ENCODE results near the gene GRM8.

The GRM8 gene

DNA sequence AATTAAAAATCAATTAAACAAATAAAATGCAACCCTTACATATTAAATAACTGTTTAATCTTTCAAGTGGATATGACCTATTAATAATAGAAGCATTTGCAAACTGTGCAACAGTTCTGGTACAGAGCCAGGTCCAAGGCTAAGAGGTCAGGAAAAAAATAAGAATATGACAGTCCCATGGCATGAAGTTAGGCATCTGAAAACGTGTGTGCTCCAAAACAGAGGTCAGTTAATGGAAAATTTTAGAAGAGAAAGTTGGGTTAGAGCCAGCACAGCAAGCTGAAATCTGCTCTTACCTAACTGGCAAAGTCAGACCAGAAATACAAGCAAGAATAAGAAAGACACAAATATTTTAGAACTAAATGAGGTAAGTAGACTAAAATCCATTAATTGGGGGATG, 757.7 kb downstream of the GRM8 start:
- DNase-seq: no peak

DNA sequence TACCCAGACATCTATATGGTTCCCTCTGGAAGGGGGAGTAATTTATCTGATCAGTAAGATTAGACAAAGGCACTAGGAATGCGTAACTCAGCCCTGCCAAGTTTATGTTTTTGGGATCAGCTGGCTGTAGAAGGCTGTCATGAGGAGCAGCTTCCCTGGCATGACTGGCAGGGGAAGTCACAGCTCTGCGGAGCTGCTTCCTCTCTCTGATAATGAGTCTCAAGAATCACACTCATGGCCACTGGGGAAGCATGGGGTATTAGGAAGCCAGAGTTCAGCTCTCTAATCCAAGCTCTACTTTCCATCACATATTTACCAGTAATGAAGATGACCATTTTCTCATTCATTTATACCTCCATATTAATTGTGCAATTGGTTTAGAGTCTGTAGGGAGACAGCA, 758.9 kb downstream of the GRM8 start:
- no peak for DNase-seq

DNA sequence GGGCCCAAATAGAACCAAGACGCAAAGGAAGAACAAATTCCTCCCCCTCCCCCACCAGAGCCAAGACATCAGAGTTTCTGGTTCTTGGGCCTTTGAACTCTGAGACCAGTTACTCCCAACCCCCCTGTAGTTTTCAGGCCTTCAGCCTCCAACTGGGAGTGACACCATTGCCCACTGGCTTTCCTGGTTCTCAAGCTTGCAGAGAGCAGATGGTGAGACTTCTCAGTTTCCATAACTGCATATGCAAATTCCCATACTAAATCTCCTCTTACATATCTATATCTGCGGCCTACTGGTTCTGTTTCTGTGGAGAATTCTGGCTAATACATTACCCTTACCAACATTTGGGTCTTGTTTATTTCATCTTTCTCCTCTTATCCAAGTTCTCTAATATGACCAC, 762.9 kb downstream of the GRM8 start:
- no peak for DNase-seq

DNA sequence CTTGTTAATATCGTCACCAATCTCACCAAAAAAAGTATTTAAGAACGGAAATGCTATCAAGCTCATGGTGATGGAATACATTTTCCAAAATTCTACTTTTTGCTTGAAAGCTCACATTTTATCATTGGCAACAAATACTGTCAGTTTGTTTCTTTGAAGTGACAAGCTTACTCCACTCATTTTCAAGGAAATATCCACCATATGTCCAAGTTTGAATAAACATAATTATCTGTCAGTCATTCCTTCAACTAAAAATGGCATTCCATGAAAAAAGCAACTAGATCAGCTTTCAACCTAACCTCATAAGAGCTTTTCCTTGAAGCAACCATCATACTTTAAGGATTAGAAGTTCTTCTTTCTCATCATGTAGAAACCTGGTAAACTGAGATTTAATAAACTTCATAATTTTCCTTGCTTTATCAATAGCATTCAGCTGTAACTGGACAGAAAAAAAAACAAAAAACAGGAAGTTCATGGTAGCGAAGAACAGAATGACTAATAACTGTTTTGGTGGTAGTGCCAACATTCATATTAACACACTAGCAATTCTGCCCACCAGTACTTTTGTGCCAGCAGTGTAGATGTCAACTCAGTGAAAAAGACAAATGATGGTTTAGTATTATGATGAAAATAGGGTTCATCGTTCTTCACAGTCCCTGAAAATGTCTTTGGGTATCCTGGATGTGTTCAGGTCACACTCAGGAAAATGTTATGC, 764.9 kb downstream of the GRM8 start:
- no peak for DNase-seq

DNA sequence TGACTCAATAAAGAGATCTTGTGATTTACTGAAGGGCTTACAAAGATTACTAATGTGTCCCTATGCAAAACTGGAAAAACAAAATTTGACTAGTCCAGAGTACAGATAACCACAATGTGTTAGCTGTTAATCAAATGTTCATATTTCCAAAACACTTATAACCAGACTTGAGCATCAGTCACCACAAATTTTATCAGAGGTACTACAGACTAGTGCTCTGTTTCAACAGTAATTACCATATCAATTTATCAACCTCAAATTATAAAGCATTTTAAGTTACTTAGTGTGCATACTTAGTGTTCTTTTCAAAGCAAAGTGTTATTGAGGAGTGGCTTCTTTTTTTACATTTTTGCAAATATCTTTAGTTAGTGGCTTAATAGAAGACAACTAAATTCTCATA, 765.9 kb downstream of the GRM8 start:
- no peak for DNase-seq

DNA sequence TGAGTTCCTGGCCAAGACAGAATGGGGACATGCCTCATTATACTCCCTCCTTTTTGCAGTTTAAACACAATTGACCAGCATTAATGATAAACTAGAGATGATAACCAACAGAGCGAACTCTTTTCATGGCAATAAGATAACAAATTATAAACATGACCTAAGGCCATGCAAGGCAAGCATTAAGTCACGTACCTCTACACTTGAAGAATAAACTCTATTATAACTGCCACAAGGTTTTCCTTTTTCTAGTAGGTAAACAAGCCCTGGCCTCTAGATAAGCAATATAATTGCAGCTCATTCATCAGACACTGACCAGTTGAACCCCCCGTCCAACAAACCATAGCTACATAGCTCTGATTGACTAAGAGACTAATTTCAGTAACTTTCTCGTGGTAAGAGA, 767.0 kb downstream of the GRM8 start:
- no peak for DNase-seq

DNA sequence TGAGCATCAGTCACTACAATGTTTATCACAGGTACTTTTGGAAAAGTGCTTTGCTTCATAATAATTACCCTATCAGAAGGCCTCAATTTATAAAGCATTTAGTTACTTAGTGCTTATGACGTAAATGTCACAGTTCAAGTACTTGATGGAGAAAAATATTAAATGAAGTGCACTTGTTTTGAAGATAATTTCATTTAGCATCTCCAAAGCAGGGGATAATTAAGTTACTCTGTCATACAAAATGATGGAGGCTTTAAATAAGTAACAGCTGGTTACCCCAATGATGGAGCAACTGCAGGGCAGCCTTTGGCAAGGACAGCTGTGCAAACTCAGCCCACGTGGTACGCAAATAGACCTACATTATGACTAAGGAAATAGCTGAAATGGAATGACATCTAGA, 768.8 kb downstream of the GRM8 start:
- no peak for DNase-seq

DNA sequence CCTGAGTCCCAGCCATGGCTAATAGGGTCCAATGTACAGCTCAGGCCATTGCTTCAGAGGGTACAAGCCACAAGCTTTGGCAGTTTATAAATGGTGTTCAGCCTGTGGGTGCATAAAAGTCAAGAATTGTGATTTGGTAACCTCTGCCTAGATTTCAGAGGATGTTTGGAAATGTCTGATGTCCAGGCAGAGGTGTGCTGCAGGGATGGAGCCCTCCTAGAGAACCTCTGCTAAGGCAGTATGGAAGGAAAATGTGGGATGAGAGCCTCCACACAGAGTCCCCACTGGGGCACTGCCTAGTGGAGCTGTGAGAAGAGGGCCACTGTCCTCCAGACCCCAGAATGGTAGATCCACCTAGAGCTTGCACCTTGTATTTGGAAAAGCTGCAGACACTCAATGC, 779.9 kb downstream of the GRM8 start:
- DNase-seq: no peak

DNA sequence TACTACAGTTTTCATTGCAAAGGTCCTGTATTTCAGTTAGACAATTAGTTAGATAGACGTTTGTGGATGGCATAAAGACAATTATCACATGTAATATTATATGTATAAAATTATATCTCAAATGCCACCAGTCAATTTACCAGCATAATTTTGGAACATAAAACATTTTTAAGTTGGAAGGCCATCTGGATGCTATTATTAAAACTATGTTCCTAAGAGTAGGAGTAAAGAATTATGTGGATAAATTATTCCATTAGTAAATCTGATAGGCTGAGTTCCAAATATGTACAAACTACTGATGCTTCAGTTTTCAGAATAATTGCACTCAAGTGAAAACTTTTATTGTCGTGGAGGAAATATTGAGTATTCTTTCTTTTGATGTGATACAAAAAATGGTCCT, 790.3 kb downstream of the GRM8 start:
- no peak for DNase-seq

DNA sequence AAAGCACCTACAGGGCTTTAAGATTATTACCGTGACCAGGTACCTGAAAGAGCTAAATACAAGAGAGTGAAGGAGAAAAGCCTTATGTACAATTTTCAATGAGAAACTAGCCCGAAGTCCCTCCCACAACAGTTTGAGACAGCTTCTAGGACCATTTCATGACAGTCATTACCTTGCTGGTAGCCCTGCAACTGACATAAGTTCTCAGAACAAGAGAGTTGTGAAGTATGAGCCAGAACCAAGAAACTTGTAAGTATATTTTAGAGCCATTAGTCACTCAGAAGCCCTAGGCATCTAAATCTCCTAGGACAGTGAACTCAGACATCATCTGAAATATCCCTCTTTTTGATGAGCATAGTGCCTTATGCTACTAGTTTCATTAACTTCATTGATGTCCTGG, 792.1 kb downstream of the GRM8 start:
- DNase-seq: no peak

DNA sequence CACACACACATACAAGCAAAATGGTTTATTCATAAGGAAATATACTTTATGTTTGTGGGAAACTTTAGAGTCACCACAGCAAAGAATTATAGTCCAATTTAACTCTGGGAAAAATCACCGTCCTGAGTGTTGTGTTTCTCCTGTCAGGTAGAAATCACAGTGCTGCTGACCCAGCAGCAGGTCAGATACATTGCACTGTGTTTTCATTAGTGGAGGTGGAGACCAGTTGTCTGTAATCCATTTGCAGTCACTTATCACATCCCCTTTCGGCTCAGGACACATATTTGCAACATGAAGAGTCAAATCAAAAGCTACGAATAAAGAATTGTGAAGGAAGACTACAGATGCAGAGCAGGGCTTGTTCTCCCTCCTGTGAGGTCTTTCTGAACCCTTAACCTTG, 799.6 kb downstream of the GRM8 start:
- DNase-seq: no peak

DNA sequence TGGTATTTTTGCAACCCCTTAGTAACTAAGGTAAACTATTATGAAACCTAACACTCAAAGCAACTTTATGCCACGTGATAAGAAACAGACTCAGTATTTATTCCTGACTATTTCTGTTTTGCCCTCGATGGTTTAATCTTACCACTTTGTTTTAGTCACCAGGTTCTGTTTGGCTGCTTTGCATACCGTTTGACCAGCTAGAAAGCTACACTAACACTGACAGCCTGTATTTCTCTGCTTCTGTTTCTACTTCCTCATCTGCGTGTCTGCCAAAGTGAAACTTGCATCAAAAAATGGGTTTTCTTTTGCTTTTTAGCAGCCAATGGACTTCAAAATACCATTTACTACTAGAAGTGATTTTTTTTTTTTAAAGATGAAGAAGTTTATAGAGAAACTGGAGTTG, 802.5 kb downstream of the GRM8 start:
- DNase-seq: no peak

DNA sequence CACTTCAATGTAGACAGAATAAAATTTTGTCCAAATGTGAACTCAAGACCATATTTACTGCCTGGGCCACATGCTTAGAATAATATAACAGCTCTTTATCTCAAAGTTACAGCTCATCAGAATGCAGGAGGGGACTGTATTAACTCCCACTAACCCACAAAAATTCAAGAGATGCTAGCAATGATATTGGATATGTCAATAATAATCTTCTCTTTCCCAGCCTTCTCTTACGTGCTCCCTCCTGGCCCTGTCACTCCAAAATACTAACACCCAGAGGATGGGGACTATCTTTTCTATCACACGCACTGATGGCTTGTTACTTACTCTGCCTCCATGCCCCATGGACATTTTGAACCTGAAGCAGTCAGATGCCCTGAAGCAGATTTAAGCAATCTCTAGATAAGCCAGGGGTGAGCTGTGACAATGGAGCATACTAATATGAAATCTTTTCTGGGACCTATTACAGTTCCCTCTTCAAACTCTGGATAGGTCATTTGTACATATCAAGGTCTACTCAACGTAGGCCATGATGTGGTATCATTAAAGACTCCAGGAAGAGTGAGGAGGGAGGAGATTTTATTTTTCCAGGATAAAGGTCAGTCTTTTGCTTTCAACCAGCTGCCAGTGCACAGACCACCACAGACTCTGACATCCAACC, 803.0 kb downstream of the GRM8 start:
- no peak for DNase-seq

DNA sequence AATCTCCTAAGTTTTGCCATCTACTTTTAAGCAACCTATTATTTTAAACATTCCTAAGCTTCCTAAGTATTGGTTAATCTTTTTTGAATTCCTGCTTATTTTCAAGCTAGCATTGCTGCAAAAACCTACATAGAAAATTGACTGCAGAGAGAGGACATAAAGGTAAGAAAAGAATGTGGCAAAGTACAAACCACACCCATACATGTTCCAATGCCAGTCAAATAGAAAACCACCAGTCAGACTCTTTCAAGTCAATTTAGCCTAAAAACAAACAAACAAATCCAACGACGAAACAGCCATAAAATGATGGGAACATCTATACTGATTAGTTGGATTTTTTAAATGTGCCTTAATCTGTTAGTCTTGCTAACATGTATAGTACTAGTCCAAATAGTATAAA, 804.8 kb downstream of the GRM8 start:
- DNase-seq: no peak

DNA sequence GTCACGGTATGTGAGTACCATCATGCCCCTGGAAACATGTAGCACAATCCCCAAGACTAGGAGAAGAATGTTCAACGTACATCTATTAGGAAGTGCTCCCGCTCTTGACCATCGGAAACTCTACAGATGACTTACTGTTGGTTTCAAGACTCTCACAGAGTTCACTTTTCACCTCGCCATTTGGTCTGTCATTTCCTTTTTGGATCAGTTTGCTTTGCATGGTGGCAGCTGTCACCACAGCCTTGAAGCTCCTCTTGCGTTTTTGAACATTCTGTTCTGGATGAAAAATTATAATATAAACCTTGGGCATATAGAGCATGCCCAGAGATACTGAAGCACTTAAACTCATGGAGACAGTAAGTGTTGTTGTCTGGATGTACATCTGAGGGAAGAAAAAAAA, 806.8 kb downstream of the GRM8 start:
- DNase-seq: no peak

DNA sequence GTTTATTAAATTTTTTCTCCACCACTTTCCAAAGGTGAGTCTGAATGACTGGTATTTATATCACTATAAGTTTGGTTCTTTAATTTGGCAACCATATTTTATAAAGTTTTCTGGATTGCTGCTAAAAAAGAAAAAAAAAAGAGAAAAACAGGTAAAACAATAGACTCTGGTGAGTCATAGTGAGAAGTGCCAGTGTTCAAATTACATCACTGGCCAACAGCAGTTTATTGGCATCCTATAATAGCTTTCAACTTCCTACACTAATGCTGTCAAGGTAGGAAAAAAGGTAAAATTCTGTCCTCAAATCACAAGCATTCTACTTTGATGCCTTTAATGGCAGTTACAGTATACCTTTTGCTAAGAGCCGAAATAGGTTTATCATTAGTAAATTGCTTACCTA, 808.8 kb downstream of the GRM8 start:
- no peak for DNase-seq

DNA sequence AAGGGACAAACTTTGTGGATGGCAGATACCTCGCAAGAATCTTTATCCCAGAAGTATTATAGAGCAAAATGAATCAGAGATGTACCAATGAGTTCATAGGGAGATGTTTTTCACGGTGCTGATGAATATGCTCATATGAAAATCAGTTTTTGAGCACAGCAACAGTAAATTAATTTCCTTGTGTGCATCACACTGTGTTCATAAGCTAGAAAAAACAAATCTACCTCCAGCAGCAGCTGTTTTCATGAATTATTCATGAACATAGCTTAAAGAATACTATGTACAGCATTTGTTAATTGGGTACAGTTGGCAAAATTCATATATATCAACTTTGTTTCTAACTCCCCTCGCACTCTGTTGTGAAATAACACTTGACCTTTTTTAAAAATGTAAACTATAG, 809.8 kb downstream of the GRM8 start:
- no peak for DNase-seq

DNA sequence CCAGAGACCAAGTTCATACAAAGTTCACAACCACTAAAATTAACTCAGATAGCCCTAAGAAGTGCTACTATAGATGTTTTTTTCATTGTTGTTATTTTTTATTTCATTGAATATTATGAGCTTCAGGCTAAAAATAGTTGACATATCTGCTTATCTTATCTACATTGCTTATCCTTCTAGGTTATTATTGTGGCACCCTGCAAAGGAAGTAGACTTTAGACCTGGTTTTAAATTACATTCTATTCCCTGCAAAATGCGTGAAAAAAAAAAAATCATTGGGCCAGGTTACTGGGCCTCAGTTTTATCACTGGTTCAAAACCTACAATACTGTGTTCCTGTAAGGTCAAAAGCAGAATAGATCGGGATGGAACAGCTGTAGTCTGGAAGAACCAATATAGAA, 811.0 kb downstream of the GRM8 start:
- DNase-seq: no peak

DNA sequence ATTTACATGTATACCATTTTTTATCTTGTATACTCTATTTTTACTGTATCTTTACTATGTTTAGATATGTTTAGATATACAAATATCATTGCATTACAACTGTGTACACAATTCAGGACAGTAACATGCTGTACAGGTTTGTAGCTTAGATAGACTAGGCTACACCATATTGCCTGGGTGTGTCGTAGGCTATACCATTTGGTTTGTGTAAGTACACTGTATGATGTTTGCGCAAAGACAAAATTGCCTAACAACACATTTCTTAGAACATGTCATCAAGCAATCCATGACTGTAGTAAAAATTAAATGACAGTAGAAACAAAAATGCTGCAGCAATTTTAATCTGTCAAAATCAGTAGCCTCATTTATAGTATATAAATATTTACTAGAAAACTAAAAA, 812.2 kb downstream of the GRM8 start:
- no peak for DNase-seq

DNA sequence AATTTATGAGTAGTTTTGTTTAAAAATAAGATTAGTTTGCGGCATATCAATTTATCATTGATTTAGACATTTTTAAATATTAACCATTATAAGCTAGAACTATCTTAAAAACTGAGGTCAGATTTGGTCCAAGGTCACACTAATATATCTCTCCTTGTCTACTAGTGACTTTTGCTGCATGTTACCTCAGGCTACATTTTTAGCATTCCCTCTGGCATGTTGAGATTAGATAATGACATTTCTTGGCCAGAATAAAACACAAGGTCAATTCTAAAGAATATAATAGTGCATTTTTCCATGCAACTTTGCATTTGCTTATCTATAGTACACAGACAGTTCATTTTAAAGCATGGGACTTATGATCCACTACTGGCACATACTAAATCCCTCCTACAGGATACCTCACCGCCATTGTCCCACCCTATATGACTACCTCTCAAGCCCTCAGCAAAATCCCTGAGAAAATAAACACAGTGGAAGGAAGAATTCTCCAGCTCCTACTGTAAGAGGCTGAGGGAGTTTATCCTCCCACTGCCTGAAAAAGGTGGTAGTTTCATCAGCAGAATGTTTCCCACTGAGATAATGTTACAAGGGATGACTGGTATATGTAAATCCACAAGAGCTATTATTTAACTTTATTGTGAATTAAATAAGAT, 816.4 kb downstream of the GRM8 start:
- DNase-seq: no peak

DNA sequence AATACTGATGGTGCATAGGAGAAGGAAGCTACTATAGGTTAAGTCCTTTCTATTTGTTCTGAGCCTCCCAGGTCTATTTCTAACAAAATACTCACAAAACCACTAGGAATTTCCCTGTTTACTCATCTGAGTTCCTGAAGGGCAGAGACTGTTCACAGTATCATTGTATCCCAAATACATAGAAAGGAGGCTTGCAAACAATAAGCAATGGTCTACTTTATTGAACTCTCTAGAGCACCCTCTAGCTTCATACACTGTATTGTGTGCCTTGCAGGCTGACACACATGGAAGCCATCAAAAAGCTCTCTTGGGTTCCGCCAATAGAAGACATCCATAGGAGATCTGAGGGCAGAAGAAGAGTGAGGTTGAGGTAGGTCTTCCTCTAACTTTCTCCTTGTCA, 826.1 kb downstream of the GRM8 start:
- no peak for DNase-seq

DNA sequence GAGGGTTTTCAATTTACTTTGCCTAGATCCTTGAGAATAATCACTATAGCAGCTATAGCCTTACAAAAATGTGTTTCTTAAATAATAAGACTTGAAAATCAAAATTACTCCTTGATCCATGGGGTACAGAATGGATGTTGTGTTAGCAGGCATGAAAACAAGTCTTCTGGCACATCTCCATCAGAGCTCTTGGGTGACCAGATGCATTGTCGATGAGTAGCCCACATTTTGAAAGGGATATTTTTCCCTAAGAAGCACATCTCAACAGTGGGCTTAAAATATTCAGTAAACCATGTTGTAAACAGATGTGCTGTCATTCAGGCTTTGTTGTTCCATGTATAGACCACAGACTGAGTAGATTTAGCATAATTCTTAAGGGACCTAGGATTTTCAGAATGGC, 827.8 kb downstream of the GRM8 start:
- no peak for DNase-seq

DNA sequence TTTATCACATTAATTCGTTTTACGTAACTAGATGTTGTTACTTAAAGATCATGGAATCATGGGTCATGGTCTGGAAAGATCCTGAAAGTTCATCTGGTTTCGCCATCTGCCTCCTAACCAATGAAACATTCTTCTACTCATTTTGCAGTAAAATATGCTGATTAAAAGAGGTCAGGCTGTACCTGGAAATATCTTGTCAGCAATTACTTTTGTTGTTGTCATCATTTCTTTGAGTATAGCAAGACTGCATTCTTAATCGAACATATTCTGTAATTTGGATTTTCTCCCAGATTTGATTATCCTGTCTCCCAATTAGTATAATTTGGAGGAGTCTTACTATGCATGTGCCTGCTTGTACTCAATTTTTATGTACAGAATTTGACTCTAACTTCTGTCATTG, 833.7 kb downstream of the GRM8 start:
- DNase-seq: no peak

DNA sequence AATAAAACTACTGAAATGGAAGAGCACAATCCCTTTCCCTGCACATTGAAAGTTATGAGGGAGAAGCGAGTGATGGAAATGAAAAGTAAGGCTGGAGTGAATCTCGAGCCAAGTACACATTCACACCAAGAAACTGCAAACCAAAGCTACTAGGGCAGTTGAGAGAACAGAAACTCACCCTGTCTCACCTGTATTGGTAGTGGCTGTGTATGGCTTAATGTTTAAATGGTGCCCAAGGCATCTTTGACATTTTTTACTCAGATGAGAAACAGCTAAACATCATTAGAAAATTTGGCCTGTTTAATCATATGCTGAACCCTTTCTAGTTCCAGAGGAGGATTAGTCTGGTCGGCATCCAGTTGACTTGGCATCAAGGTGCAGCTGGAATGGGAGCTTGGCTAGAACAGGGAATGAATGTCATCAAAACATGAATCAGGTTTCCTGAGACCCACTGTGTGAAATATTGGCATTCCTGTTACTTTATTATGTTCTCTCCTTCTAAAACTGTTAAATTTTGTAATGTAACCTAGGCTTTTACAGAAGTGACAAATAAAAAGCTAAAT, 840.8 kb downstream of the GRM8 start:
- DNase-seq: no peak
